GM21515 (cell line): Measurements from ENCODE around the gene LPGAT1.
"Not testable (repeated sequence)": the region's sequence is repeated elsewhere in the genome, so short reads cannot be mapped to it uniquely, and the experiment has no call there.

Experiments used
- ATAC-seq: cut with Tn5 transposase; IDR thresholded peaks from one replicate; pipeline ENCODE4 v1.9.1; 2021; ENCODE audit not compliant: unreplicated experiment

LPGAT1 gene

GRCh38 chr1:211708006-211708405 is 122.6 kb downstream of the LPGAT1 start:
- no peak for ATAC-seq

GRCh38 chr1:211705467-211706091 is 125.0 kb downstream of the LPGAT1 start:
- ATAC-seq, result no peak

DNA sequence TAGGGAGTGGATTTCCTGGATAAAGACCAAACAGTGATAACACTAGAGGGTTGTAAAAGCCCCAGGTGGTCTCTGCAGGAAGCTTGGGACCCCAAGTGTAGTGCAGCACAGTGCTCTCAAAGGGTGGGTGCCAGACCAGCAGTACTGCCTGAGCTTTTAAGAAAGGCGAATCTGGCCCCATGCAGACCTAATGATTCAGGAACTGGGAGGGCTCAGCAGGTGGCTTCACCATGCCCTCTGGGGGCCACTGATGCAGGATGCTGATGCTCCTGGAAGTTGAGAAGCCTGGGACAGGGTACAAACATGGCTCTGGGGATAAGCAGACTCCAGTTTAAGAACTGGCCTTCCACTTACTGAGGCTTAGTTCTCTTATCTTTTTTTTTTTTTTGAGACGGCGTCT is 126.0 kb downstream of the LPGAT1 start:
- no peak for ATAC-seq

- no peak for ATAC-seq
These were observed 126.6 kb downstream of the LPGAT1 start for GRCh38 chr1:211703812-211704537.

DNA sequence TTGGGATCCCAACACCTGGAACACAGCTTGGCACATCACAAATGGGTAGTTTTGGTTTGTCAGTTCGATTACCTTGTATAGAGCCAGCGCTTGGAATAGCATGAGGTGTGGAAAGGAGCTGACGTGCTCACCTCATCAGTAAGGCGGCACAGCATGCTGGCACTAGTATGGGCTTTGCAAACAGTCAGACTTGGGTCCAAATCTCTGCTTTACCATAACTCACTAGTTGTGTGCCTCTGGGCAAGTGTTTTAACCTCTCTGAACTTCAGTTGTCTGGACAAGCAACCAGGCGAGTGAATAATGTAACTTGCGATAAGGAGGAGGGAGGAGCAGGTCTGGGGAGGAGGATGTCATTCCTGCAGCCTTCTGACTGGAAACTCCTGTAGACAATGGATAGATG is 128.8 kb downstream of the LPGAT1 start:
- ATAC-seq, result no peak

GRCh38 chr1:211699059-211699458 is 131.5 kb downstream of the LPGAT1 start:
- no peak for ATAC-seq

DNA sequence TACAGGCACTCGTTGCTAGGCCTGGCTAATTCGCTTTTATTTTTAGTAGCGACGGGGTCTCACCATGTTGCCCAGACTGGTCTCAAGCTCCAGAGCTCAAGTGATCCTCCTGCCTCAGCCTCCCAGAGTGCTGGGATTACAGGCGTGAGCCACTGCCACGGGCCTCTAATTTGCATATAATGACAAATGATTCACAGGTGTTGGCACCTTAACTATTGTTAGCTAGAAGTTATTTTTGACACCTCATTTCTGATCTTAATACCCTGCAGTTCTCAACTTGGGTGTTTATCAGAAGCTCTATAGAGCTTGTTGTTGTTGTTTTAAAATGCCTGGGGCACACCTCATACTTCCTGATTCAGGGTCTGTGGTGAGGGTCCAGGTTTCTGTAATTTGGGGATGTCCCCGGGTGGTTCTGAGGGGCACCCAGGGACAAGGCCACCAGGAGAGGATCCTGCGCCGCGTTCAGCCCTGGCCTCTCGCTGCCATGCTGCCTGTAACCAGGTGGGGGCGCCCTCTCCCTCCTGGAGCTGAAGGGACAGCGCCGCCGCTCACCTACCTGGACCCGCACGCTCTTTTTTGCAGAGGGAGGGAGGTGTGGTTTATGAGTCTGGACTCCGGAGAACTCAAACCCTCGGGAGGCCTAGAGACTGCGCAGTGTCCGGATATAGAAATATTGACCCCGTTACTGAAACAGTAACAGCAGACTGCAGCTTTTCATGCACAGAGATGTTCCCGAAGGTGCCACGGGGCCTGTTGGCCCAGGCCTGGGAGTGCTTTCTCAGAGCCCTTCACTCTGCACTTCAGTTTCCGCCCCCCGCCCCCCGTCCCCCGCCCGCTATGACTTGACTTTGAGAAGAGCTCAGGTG is 132.2 kb downstream of the LPGAT1 start:
- ATAC-seq, result peak; percentile 45

GRCh38 chr1:211697356-211697755 is 133.2 kb downstream of the LPGAT1 start:
- ATAC-seq, result peak; percentile 74

DNA sequence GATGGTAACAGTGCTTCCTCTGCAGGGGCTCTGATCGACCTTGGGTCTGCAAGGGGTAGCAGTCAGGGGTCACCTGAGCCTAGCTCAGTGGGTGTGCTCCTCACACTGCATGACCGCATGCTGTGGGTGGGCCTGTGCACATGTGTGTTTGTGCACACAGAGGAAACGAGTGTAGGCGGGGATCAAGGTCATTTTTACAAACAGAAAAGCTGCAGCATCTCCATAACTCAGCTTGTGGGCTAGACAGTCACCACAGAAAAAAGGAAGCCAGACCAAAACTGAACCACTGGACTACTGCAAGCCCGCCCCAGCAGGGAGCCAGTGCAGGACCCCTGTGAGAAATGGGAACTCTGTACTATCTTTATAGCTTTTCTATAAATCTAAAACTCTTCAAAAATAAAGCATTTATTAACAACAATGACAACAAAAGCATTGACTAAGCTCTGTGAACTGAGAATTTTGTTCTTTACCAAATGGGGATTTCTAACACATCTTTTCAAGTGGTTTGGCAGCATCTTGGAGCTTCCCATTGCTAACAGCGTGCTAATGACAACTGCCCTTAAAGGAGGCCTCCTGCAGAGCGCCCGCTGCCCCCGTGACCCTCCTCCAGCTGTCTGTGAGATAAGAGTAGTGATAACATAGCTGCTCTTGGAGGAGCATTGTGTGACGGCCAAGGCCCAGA is 135.3 kb downstream of the LPGAT1 start:
- peak; percentile 47 for ATAC-seq

- not testable (repeated sequence) for ATAC-seq
These were observed 136.7 kb downstream of the LPGAT1 start for GRCh38 chr1:211693911-211694310.
